Colonic mucosa (tissue), 4 donors: ENCODE measurements around the gene PF4V1. TPM values are rescaled to one million over a fixed set of nuclear protein-coding genes. Genes with fewer than 3 reads are reported as not detected.
A peak's percentile ranks its signal among the peaks of the same experiment; 100 is the strongest.

ENCODE experiments used
- DNase-seq: peaks from one replicate; pipeline ENCODE4 v3.0.0-alpha.2; 2020
- H3K27ac ChIP-seq: fragments of 200-600 bp; one replicate; pipeline ENCODE4 v1.8.0; 2021
- H3K27me3 ChIP-seq: fragments of 200-600 bp; one replicate; pipeline ENCODE4 v1.8.0; 2021
- H3K36me3 ChIP-seq: fragments of 200-600 bp; one replicate; pipeline ENCODE4 v1.8.0; 2021
- H3K4me1 ChIP-seq: fragments of 200-600 bp; one replicate; pipeline ENCODE4 v1.8.0; 2021; ENCODE audit warnings: mild to moderate bottlenecking
- H3K4me3 ChIP-seq: fragments of 200-600 bp; one replicate; pipeline ENCODE4 v1.8.0; 2021
- H3K9ac ChIP-seq, 2 donors: one replicate each; pipeline ENCODE4 v1.7.0; 2013; ENCODE audit warnings: control low read depth in 2 of 2, low read depth in 2 of 2, low read length in 2 of 2
- H3K9me3 ChIP-seq: fragments of 200-600 bp; one replicate; pipeline ENCODE4 v1.8.0; 2021
- intact Hi-C: fragments of 100-400 bp; cut with DNase I; formaldehyde crosslinking; loops from one replicate; pipeline ENCODE4 v1.14.1; 2022
- total RNA-seq, 2 donors: library from RNA; stranded (reverse); fragmentation: NEBNext Ultra II Directional in 1 of 2; extraction: Animal tissue kit (Norgen Biotek cat#: 25700) in 1 of 2; gene quantifications; one replicate each; pipeline ENCODE4 v1.2.1, GENCODE V29; 2021
- TF ChIP-seq, protein P1 (sequence below): fragments of 200-600 bp; IDR thresholded peaks from one replicate; pipeline ENCODE4 v1.8.0; 2022; ENCODE audit warnings: antibody characterized with exemption, mild to moderate bottlenecking
- donor health status: healthy.
- donor health status: DM: no; HTN: no; CAD: no.
- donor health status: DM: no; HTN: no; CAD: no.

PF4V1 gene
- total RNA-seq, 2 donors from 2014 or later = not detected

DNA sequence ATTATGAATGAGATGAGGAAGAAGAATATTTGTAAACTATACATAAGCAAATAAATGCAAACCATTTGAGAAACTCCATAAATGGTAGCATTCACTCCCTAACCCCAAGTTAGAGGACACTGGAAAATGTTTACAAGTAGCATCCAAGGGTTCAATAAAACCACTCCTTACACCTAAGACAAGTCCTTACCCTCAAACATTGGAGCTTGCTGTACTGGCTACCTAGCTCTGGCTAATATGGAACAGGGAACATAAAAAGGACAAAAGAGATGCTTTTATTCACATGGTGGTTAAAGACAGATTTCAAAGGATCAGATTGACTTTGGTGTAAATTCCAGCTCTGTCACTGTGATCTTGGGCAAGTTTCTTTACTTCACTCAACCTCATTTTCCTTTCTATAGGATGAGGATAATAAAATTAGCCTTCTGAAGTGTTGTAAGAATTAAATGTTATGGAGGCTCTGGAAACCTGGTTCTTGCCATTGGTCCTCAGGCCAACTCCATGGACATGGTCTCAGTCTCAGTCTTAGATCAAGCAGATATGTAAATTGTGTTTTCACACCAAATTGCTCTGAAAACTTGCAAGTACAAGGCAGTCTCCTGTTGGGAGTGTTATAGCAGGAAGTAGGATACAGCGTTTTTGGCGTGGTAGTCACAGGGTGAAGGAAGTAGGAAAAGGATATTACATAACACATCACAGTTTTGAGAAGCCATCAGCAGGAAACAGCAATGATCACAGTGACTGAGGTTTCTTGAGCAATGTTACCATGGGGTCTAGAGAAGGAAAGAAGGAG lies 19.4 kb downstream of the PF4V1 start:
- Histone ChIP-seq H3K27ac (no peak overlapping the region), H3K27me3 (no peaks in the 10 kb centered on the region), H3K4me1 (no peaks in the 10 kb centered on the region), H3K4me3 (no peak overlapping the region), H3K9ac (no peak overlapping the region), H3K36me3 (no peaks in the 10 kb centered on the region), H3K9me3 (no peaks in the 10 kb centered on the region)
- no peak for DNase-seq
- TF ChIP-seq, protein P1, sequence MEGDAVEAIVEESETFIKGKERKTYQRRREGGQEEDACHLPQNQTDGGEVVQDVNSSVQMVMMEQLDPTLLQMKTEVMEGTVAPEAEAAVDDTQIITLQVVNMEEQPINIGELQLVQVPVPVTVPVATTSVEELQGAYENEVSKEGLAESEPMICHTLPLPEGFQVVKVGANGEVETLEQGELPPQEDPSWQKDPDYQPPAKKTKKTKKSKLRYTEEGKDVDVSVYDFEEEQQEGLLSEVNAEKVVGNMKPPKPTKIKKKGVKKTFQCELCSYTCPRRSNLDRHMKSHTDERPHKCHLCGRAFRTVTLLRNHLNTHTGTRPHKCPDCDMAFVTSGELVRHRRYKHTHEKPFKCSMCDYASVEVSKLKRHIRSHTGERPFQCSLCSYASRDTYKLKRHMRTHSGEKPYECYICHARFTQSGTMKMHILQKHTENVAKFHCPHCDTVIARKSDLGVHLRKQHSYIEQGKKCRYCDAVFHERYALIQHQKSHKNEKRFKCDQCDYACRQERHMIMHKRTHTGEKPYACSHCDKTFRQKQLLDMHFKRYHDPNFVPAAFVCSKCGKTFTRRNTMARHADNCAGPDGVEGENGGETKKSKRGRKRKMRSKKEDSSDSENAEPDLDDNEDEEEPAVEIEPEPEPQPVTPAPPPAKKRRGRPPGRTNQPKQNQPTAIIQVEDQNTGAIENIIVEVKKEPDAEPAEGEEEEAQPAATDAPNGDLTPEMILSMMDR = no peak
- intact Hi-C loops = no loop called here

DNA sequence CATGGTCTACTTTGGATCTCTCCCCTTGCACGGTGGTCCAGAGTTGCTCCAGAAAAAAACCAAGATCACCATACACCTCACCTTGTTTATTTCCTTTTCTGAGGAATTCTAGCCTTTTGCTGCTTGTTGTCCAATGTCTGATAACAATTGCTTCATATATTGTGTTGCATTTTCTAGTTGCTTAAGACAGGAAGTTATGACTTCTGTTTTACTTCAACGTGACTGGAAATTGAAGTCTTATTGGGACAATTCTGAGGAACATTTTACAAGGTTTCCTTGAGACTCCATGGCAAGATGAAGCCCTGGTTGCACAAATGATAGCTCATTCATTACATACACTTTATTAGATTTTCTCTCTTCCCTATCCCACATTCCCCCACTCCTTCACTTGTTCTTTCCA lies 21.3 kb downstream of the PF4V1 start:
- intact Hi-C loops = no loop called here
- Histone ChIP-seq H3K9me3 (no peaks in the 10 kb centered on the region), H3K27me3 (no peaks in the 10 kb centered on the region), H3K27ac (no peak overlapping the region), H3K9ac (no peak overlapping the region), H3K4me3 (no peak overlapping the region), H3K4me1 (no peaks in the 10 kb centered on the region), H3K36me3 (no peaks in the 10 kb centered on the region)
- no peak for DNase-seq
- TF ChIP-seq, protein P1 = no peak

DNA sequence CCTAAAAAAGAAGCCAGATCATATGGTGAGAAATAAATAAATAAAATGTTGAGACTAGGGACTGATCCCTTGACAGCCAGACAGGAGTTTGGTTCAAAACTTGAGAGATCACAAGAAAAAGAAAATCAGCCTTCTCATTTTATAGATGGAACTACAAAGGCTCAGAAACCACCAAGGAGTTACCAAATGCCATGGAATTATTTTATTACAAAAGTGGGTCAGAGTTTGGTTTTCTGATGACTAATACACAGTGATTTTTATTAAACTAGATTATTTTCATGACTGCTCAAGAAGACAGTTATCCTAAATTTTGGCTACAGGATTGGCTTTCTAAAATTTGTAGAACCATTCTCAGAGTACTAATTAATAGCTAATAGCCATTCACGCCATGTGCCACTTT lies 22.3 kb downstream of the PF4V1 start:
- TF ChIP-seq, protein P1 = no peak
- Histone ChIP-seq H3K4me3 (no peak overlapping the region), H3K9me3 (no peaks in the 10 kb centered on the region), H3K27me3 (no peaks in the 10 kb centered on the region), H3K4me1 (no peaks in the 10 kb centered on the region), H3K36me3 (no peaks in the 10 kb centered on the region), H3K9ac (no peak overlapping the region), H3K27ac (no peak overlapping the region)
- intact Hi-C loops = no loop called here
- no peak for DNase-seq

DNA sequence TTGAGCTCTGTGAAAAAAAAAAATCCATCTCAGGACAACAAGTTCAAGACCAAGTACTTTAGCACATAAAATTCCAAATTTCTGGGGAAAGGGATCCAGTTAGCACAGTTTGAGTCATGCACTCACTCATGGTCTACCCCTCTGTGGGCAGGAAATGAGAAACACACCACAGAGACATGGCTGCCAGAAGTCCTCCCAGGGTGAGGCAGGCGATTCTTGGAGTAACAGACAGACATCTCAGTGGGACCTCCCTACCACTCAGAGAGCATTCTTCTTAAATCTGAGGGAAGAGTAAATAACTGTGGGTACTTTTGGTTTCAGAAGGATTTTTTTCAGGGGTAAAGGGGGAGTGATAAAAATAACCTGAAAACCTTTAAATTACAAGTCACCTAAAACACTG lies 30.2 kb downstream of the PF4V1 start:
- H3K9ac ChIP-seq = no peak overlapping the region
- TF ChIP-seq, protein P1 = no peak

DNA sequence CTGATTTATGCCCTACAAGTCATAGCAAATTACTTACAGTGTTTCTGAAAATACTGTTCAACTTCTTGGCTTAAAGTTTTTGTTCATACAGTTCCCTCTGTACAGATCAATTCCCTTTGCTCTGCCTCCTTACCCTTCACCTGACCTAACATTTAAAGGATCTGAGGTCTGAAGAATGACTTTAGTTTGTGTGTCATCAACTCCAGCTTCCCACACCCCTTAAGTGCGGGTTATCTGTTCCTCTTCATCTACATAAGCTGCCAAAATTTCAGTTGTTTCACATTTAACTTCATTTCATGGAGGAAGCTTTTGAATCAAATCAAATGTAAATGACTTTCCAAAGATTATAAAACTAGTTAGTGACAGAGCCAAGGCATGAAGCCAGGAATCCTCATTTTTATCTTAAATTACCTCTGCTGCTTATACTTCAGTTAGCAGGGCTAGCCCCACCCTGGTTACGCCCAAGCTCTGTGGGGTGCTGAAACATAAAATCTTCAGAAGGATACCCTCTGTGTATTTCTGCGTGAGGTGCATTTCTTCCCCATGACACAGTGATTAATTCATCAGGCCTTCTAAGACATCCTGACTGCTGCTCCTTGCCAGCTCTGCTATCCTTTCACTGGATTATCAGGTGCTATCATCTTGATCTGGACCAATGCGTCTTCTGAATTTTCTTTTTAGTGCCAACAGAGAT lies 32.6 kb downstream of the PF4V1 start:
- H3K9me3 ChIP-seq = no peaks in the 10 kb centered on the region
- peak; percentile 33 for DNase-seq
- no peak overlapping the region for H3K4me3 ChIP-seq
- H3K4me1 ChIP-seq = no peaks in the 10 kb centered on the region
- TF ChIP-seq, protein P1 = no peak
- no peaks in the 10 kb centered on the region for H3K36me3 ChIP-seq
- intact Hi-C loops = no loop called here
- no peak overlapping the region for H3K9ac ChIP-seq
- no peaks in the 10 kb centered on the region for H3K27me3 ChIP-seq
- no peak overlapping the region for H3K27ac ChIP-seq

More for the DNA sequence above, 30.2 kb downstream of the PF4V1 start:
- no peak for DNase-seq
- H3K27me3 ChIP-seq = no peaks in the 10 kb centered on the region
- no peaks in the 10 kb centered on the region for H3K9me3 ChIP-seq
- intact Hi-C loops = no loop called here
- no peaks in the 10 kb centered on the region for H3K4me1 ChIP-seq
- H3K4me3 ChIP-seq = no peak overlapping the region
- no peaks in the 10 kb centered on the region for H3K36me3 ChIP-seq
- no peak overlapping the region for H3K27ac ChIP-seq
